GM12801 (cell line): ENCODE measurements around the gene CDC25C.

Source experiments
- TF ChIP-seq, protein P1 (sequence below): IDR thresholded peaks from one replicate; pipeline ENCODE4 v1.5.1; 2011; ENCODE audit warnings: control low read depth; ENCODE audit not compliant: insufficient read length; ENCODE audit errors: extremely low read depth

Gene CDC25C

DNA sequence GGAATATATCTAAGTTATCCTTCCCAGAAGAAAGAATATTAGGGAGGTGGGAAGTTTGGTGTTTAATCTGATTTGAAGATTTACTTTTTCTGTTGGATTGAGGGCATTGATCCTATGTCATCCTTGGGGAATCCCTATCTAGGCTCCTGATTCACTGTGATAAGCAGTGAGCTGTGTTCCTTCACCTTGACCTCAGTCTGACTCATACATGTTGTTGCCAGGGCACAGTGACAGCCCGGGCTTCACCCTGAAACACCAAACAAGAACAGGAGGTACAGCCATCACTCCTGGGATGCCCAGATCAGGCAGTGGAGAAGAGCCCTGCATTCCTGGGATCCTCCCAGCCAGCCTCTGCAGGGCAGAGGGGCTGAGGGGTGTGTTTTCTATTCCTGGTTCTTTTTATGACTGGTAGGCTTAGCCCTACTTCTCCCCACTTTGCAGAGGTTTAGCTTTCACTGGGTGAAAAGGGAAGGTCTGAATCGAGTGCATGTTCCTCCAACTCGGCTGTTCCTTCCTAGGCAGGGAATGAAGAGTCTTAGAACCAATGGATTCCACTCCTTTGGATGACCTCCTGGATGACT is 3.4 kb upstream of the CDC25C start:
- TF ChIP-seq, protein P1, sequence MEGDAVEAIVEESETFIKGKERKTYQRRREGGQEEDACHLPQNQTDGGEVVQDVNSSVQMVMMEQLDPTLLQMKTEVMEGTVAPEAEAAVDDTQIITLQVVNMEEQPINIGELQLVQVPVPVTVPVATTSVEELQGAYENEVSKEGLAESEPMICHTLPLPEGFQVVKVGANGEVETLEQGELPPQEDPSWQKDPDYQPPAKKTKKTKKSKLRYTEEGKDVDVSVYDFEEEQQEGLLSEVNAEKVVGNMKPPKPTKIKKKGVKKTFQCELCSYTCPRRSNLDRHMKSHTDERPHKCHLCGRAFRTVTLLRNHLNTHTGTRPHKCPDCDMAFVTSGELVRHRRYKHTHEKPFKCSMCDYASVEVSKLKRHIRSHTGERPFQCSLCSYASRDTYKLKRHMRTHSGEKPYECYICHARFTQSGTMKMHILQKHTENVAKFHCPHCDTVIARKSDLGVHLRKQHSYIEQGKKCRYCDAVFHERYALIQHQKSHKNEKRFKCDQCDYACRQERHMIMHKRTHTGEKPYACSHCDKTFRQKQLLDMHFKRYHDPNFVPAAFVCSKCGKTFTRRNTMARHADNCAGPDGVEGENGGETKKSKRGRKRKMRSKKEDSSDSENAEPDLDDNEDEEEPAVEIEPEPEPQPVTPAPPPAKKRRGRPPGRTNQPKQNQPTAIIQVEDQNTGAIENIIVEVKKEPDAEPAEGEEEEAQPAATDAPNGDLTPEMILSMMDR, result no peak

DNA sequence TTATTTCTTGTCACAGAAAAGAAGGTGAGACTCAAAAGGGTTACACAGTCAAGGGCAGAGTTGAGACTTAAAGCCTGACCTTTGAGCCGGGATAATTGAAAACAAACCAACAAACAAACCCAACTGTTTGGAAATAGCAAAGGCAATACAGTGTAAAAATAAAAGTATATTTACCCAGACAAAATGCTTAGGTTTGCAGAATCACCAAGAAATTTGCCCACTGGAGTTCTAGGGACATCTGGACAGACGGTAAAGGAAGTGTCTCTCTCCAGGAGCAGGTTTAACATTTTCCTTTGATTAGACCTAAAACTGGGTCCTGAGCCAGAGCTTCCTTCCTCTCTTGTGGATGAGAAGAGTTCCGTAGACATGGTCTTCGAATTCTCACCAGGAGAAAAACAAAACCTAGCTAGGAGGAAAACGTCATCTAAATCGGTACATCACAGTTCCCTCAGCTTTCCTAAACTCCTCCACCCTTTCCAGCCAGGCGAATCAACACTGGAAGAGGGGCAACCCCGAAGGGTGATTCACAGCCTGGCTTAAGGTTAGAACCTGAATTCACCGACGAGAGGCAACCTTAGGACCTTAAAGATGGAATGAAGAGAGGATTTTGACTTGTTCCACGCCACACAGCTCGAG is 673 bp downstream of the CDC25C start:
- TF ChIP-seq, protein P1, result no peak

GRCh38 chr5:138316355-138316754 is 15.2 kb downstream of the CDC25C start:
- TF ChIP-seq, protein P1, result no peak

DNA sequence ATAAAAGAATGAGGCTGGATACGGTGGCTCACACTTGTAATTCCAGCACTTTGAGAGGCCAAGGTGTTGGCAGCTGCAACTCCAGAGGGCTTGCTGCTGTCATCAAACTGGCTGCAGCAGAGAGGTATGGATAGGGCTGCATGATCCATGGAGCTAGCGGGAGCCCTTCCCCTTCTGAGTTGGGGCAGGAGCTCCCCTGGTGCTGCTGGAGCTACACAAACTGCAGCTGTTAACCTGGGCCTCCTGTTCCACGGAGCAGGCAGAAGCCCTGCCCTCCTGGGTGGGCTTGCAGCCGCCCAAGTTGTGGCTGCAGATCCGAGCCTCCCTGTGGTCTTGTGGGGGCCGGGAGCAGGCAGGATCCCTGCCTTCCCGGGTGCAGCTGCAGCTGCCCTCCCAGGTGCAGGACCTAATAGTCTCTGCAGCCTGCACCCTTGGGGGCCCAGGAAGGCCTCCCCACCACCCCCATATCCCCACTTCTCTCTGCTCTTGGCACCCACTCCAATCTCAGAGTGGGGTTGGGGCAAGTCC is 15.8 kb downstream of the CDC25C start:
- TF ChIP-seq, protein P1, result no peak

- TF ChIP-seq, protein P1, result no peak
These were observed 25.8 kb downstream of the CDC25C start for GRCh38 chr5:138305797-138306196.

DNA sequence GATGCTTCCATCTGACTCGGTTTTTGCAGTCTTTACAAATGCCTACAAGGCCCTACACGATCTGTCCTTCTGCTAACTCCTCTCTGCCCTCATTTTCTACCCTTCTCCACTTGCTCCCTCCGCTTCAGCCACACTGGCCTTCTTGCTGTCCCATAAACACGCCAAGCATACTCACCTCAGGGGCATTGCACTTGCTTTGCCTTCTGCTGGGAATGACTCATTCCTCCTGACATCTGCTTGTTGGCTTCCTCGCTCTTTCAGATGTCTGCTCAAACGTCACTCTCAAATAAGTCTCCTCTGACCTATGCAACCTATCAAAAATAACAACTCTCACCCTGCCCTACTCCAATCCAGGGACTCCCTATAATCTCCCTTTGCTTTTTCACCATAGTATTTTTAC is 28.2 kb downstream of the CDC25C start:
- TF ChIP-seq, protein P1, result no peak

DNA sequence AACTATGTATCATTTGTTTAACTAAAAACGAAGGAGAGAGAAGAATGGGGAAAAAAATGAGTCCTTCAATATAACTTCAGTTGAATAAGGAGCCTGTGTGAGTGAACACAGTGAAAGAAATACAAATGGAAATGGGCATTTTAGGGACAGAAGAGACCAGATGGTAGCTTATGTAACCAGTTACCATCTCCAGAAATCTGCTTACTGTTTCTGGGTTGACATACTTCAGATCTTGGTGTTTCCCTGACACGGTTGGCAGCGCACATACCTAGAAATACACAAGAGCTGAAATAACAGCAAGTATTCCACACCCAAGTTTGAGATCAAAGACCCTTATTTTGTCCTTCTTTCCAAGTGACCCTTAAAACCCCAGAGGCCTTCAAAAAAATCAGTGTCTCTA is 42.3 kb downstream of the CDC25C start:
- TF ChIP-seq, protein P1, result no peak
